Posterior vena cava (tissue), 2 donors: ENCODE measurements around the gene CDX1. TPM values are rescaled to one million over a fixed set of nuclear protein-coding genes. Genes with fewer than 3 reads are reported as not detected.

Source experiments
- DNase-seq: peaks from one replicate; pipeline ENCODE4 v3.0.0-alpha.2; 2020; ENCODE audit warnings: low spot score
- intact Hi-C, 2 donors: fragments of 100-400 bp; cut with DNase I; formaldehyde crosslinking; loops; one replicate each; pipeline versions ENCODE4 v1.14.1 to v1.14.2; 2022 to 2023
- long read RNA-seq, 2 donors: library from polyadenylated mRNA; unstranded; transcript quantifications; one replicate each; pipeline ENCODE4 v2.0.0, GENCODE V29; 2020 to 2021
- total RNA-seq, 2 donors: library from RNA; stranded (reverse); fragmentation: NEBNext Ultra II Directional; extraction: Animal tissue kit (Norgen Biotek cat#: 25700); gene quantifications; one replicate each; pipeline ENCODE4 v1.2.1, GENCODE V29; 2021
- donor health status: DM: yes; HTN: yes; CAD: no.
- donor health status: DM: yes; HTN: yes; CAD: no.

CDX1 gene
- total RNA-seq, result under 1 TPM in 1 of 2 donors, not detected in 1; 0.28 TPM
- long read RNA-seq, donor 1, result 0 reads
- long read RNA-seq, donor 2, result 0 reads

GRCh38 chr5:150166650-150167511, at the start of gene CDX1:
Gene CDX1 (plus strand): TSS chr5:150166778. CDS start chr5:150166877, 99 bp downstream.
- intact Hi-C loops, result no loop called here
- no peak for DNase-seq

DNA sequence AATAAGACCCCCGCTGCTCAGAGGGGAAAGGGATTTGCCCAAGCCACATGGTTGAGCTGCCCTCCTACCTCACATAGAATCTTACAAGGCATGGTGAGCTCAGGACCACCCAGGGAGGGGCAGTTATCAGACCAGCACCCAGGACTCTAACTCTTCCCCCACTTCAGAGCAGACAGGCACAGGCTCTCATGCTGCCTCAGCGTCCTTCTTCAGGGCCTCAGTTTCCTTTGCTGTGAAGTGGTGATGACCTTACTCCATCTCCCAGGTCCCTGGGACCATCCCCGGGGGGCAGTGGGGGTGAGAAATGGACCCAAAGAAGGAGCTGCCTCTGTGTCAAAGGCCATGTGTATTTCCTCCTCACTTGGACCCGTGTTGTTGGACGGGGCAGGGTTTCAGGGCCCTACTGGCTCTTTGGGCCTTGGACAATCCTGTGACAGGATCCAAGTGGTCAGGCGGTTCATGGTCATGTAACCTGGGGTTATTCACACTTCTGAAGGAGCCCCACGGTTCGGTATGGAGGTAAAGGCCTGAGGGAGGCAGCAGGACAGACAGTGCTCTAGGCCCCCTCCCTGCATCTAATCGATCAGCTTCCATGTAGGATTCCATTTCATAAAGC, 48.5 kb upstream of the CDX1 start:
- peak; percentile 67 for DNase-seq

GRCh38 chr5:150118561-150119229, 47.9 kb upstream of the CDX1 start:
- peak; percentile 69 for DNase-seq
- intact Hi-C loops, result no loop called here

More for the DNA sequence above, 48.5 kb upstream of the CDX1 start:
- intact Hi-C loops, result no loop called here

- DNase-seq, result peak; percentile 23
- intact Hi-C loops, result no loop called here
Measured at GRCh38 chr5:150119421-150120061, 47.0 kb upstream of the CDX1 start.

DNA sequence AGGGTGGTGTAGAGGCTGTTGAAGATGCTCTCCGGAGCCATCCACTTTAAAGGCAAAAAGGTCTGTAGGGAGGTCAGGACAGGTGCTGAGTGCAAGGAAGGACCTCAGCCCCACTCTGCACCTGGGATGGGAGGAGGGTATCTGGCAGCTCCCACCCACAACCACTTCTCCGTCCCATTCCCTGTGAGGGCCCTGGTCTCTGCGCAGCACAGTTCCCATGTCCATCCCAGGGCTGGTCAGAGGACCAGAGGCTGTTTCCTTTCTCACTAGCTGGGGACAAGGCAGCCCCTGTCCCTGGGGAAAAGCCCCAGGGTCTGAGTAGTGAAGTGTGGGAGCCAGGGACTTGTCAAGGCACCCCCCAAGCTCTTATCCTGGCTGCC, 46.5 kb upstream of the CDX1 start:
- intact Hi-C loops, result no loop called here
- DNase-seq, result peak; percentile 67

DNA sequence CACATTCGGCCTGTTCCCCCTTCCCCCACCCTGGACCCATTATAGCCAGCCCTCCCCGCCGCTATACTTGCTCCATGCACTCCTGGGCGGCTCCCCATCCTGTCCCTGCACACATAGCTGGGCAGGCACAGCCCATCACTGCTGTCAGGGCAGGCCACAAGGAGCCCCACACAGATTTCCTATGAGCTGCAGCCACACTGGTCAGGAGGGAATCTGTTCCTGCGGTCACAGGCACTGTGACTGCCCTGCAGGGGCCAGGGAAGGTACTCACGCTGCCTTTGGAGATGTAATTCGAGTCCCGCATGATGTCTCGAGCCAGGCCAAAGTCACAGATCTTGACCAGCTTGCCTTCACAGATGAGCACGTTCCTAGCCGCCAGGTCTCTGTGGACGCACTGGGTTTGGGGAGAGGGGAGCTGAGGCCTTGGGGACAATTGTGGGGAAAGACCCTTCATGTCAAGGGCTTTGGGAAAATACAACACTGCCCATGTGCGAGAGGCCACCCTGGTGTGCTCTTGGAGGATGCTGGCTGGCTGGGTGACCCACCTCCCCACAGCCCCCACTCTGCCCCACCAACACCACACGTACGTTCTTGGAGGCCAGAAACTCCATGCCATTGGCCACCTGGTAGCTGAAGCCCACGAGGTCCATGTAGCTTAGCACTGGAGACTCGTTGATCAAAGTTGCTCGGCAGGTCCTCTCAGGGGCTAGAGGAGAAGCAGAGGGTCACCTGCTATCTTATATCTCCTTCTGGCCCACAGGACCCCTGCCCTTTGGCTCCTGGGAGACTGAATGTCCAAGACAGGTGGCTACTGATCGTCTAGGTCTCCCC, 45.7 kb upstream of the CDX1 start:
- DNase-seq, result peak; percentile 68
- intact Hi-C loops, result no loop called here

GRCh38 chr5:150121448-150122157, 45.0 kb upstream of the CDX1 start:
- intact Hi-C loops, result no loop called here
- DNase-seq, result peak; percentile 40

DNA sequence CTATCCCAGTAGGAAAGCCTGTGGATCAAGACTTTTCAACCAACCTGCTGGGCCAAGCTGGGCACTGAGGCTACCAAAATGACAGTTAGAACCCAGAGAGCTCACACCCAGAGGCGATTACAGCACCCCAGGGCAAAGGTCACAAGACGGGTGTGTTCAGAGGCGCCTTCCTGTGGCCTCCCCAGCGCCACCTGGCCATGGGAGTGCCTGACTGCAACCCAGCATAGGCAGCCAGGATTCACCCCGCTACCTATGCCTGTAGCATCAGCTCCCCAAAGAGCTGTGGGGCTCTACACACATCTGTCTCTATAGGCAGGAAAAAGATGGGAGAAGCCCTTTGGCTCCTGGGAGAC, 44.4 kb upstream of the CDX1 start:
- DNase-seq, result peak; percentile 77
- intact Hi-C loops, result no loop called here

- peak; percentile 49 for DNase-seq
- intact Hi-C loops, result no loop called here
Measured at GRCh38 chr5:150122536-150123481, 43.8 kb upstream of the CDX1 start.

DNA sequence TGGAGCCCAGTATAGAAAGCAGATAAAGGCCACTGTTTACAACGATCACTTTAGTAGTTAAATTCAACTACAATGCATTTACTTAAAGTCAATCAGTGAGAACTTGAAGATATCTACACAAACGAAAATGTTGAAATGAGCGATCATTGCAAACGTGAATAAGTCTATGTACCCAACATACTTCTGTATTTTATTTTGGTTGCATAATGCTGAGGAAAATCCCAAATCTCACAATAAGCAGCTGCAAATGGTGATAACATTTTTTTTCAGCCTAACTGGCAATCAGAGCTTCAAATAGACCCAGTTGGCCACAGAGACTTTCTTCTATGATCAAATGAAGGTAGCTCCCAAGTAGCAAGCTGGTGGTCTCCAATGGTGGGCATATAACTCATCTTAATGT, 43.0 kb upstream of the CDX1 start:
- DNase-seq, result no peak
- intact Hi-C loops, result no loop called here

- intact Hi-C loops, result no loop called here
Measured at GRCh38 chr5:150124111-150124557, 42.4 kb upstream of the CDX1 start.

GRCh38 chr5:150124596-150124995, 42.0 kb upstream of the CDX1 start:
- intact Hi-C loops, result no loop called here

More at GRCh38 chr5:150124111-150124557, 42.4 kb upstream of the CDX1 start:
- DNase-seq, result peak; percentile 77

DNA sequence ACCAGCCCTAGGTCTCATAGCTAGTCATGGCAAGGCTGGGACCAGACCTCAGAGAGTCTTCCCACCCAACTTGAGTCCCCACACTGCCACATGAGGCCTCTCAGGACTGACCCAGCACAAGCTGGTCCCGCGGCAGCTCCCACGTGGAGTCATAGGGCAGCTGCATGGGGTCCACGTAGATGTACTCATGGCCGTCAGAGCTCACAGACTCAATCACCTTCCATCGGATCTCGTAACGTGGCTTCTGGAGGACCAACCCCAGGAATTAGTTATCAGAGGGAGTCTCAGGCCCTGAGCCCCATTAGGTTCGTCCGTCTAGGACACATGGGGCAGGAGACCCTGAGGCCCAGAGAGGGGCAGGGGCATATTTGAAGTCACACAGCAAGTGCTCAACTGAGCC, 41.2 kb upstream of the CDX1 start:
- intact Hi-C loops, result loop anchor here (5.0 kb wide), 1 partner anchor 92 kb away; no protein-coding TSS in a partner anchor
- peak; percentile 70 for DNase-seq

More at GRCh38 chr5:150124596-150124995, 42.0 kb upstream of the CDX1 start:
- DNase-seq, result peak; percentile 65

- intact Hi-C loops, result loop anchor here (5.0 kb wide), 1 partner anchor 91 kb away; no protein-coding TSS in a partner anchor
- no peak for DNase-seq
Measured at GRCh38 chr5:150126199-150126920, 40.2 kb upstream of the CDX1 start.

DNA sequence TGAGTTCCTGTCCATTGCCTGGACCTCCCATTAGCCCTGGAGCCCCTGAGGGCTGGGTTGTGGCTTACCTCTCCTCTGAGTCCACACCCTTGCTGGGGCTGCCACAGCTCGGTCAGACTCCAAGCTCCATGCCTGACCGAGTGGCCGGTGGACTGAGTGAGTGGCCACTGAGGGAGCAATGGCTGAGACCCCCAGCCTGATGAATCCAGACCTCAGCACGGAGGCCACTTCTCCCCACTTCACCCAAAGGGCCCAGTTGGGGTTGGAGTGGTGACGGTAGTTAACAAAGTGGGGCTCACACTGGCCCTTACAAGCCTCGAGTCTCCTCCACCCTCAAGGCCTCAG, 39.7 kb upstream of the CDX1 start:
- DNase-seq, result no peak
- intact Hi-C loops, result loop anchor here (5.0 kb wide), 1 partner anchor 90 kb away; no protein-coding TSS in a partner anchor

- DNase-seq, result no peak
- intact Hi-C loops, result loop anchor here (5.0 kb wide), 1 partner anchor 88 kb away; no protein-coding TSS in a partner anchor
Measured at GRCh38 chr5:150129454-150129812, 37.1 kb upstream of the CDX1 start.
